Activated CD8-positive, alpha-beta memory T cell treated with anti-CD3 and anti-CD28 coated beads, Interleukin-2, amount 50 U/mL, for 24 hours (primary cell): ENCODE data around the gene ESR2.
"Not testable (repeated sequence)": the region's sequence is repeated elsewhere in the genome, so short reads cannot be mapped to it uniquely, and the experiment has no call there.

Experiments
- DNase-seq: peaks from one replicate; pipeline ENCODE4 v3.0.0-alpha.2; 2020; ENCODE audit errors: extremely low read depth

The ESR2 gene

GRCh38 chr14:64147126-64147790 lies 146.9 kb downstream of the ESR2 start:
- DNase-seq = no peak

DNA sequence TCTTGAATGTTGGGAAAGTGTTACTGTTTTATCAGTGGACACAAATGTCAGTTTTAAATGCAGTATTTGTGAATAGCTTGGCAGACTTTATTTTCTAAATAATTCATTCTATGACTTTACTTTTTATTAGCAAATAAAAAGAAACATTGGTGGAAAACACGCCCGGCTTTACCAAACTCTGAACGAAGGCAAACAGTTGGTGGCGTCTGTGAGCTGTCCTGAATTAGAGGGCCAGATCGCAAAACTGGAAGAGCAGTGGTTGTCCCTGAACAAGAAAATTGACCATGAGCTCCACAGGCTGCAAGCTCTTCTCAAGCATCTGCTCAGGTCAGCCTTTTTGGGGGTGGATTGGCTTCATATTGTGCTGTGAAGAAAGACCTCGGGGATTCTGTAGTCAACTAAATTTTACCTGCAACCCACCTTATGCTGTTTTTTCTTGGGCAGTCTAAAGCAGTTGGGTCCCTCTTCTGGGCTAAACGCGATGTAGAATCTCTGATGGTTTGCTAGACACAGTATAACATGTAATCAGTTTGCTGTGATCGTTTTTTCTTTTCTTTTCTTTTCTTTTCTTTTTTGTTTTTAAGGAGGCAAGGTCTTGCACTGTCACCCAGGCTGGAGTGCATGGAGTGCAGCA lies 156.4 kb downstream of the ESR2 start:
- no peak for DNase-seq

DNA sequence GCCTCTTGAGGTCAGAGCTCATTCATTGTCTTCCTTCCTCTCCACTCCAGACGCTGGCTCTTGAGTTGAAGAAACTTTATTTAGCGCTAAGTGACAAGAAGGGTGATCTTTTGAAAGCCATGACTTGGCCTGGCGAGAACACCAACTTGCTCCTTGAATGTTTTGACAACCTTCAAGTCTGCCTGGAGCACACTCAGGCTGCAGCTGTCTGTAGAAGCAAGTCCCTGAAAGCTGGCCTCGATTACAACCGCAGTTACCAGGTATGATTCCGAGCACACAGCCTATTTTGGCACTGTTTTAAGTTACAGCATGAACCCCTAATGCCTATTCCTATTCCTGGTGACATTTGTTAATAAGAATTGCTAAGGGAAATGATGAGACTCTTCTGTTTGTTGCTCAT lies 167.6 kb downstream of the ESR2 start:
- no peak for DNase-seq

GRCh38 chr14:64125270-64125669 lies 168.9 kb downstream of the ESR2 start:
- DNase-seq = no peak

DNA sequence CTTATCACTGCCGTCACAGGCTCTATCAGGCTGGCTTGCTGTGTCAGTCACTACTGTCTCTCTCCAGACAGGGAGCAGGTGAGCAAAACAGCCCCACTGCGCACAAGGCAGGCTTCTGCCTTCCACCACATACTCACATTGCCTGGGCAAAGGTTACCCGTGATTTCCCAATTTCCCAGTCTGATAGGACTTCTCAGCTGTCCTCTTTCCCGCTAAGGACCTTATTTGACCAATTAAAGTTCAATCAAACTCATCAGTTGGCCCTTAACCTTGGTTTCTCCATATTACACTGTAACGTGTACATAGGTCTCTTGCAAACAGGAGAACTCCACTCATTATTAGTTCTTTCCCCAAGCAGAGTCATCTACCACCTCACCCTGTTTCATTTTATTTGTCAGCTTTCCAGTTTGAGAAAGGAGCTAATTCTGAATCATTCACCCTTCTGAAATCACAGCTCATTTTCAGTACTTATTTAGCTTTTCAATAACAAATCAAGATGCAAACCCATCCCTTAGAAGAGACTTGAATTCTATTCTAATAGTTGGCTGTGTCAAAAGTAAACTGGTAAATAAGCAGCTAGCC lies 170.8 kb downstream of the ESR2 start:
- no peak for DNase-seq

DNA sequence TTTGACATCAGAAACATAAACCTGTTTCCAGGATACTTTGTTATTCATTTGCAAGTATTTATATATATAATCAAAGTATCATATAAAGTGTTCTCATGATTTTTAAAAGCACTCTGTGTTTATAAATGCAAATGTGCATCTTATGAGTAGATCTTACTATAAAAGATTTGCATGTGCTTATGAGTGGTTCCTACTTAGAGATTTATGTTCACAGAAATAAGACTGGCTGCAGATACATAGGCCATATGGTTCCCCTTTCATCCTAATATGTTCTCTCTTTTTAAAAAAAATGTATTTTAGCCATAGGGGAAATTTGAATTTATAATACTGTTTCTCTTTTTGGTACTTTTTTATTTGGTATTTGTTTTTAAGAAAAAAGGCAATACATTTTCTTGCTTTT lies 174.2 kb downstream of the ESR2 start:
- DNase-seq = no peak

- DNase-seq = no peak
Observed at GRCh38 chr14:64119500-64119899, 174.7 kb downstream of the ESR2 start.

DNA sequence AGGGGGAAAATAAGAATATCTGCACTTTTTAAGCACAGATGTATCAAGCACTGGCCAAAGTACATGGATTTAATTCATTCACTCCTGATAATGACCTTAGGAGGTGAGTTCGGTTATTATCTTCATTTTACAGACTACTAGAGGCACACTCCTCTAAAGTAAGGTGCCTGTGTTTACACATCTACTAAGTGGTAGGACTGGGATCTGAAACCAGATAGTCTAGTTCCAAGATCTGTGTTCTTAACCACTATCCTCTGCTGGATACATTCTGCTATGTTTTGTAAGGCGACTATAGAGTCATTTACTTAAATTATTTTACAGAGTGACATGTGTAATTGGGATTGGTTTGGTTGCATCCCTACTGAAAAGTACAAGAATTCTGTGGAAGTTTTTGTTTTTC lies 175.3 kb downstream of the ESR2 start:
- DNase-seq = no peak

- DNase-seq = not testable (repeated sequence)
Observed at GRCh38 chr14:64118403-64118742, 175.8 kb downstream of the ESR2 start.

- DNase-seq = no peak
Observed at GRCh38 chr14:64117671-64118402, 176.3 kb downstream of the ESR2 start.

GRCh38 chr14:64115401-64115800 lies 178.8 kb downstream of the ESR2 start:
- no peak for DNase-seq

DNA sequence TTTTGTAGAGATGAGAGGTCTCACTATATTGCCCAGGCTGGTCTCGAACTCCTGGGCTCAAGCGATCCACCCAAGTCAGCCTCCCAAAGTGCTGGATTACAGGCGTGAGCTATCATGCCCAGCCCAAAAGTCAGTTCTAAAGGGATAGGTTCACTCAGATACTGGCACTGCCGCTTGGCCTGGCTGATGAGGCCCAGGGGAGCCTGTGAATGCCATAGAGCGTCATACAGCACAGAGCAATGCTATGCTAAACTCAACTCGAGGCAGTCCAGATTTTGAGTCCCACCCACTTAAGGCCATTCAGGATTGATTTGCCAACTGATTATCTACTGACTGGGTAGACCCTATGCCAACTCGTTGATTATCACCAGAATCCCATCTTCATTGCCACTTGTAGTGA lies 179.4 kb downstream of the ESR2 start:
- DNase-seq = no peak

- no peak for DNase-seq
Observed at GRCh38 chr14:64114166-64114565, 180.0 kb downstream of the ESR2 start.

DNA sequence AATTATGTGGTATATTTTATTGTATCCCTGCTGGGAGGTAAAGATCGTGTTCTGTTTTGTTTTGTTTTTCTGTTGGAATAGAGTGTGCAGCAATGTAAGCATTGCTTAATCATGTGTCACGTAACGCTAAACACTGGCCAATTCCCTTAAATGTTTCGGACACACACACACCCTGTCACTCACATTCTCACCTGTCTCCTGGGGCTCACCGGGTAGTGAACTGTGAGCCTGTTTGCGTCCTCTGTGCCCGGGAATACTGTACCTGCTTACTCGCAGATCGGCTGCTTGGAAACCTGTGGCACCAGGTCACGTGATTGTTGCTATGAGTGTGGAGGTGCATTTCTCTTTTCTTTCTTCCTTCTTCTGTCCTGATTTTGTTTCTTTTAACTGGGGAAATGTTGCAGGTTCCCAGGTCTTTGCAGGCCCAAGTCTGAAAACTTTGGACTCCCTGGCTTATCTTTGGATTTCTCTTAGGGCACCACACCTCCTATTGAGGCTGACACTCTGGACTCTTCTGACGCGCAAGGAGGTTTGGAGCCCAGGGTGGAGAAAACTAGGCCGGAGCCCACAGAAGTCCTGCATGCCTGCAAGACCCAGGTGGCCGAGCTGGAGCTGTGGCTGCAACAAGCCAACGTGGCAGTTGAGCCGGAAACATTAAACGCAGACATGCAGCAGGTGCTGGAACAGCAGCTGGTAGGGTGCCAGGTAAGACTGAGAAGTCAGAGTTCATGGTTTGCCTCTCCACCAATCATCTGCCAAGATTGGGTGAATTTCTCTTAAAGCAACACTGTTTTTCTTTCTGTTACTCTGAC lies 181.1 kb downstream of the ESR2 start:
- DNase-seq = no peak

GRCh38 chr14:64110802-64111201 lies 183.4 kb downstream of the ESR2 start:
- no peak for DNase-seq

- DNase-seq = no peak
Observed at GRCh38 chr14:64109819-64110554, 184.2 kb downstream of the ESR2 start.

DNA sequence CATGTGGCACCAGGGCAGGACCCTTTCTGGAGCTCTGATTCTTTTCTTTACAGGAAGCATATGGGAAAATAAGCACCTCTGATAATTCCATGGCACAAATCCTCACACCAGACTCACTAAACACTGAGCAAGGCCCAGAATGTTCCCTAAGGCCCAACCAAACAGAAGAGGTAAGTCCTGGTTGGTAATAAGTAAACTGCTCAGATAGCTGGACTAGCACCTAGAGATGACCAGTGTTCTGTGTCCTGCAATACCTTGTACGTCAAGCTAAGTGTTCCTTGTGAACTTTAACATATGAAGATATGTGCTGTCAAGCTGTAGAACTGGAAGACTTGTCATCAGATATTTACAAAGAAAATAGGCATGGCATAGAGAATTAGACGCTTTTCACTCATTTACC lies 186.7 kb downstream of the ESR2 start:
- no peak for DNase-seq

GRCh38 chr14:64098120-64098519 lies 196.1 kb downstream of the ESR2 start:
- DNase-seq = no peak

GRCh38 chr14:64095620-64096019 lies 198.6 kb downstream of the ESR2 start:
- no peak for DNase-seq

DNA sequence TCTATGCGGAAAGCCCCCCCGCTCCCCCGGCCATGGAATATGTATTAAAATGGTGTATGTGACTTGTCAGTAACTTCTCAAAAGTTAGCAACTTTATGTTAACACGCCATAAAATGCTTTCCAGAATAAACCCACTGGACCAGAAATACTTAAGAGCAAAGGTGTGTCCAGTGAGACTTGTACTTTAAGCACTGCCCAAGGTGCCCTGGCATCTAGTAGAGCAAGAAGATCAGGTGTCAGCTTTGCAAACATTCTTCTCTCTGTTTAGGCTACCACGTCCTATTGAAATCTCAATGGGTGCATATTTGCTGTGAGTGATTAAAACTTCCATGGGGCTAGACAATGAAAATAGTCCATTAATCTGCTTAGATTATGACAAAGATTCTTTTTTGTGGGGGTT lies 201.2 kb downstream of the ESR2 start:
- no peak for DNase-seq

DNA sequence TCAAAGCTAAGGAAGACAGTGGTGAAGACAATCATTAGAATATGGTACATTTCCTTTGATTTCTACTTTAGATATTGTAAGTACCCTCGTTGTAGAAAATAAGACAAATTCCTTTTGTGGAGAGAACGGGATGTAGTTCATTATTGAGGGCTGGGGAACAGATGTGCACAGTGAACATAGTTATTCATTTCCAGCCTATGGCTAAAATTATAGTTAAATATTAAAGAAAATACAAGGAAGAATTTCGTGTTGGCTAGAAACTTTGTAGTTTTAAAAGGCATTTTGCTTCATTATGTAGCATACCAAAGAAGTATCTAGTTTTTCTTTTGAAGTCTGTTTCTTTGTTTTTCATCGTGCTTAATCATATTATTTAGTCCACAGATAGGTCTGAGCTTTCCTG lies 201.8 kb downstream of the ESR2 start:
- DNase-seq = no peak
